Hepatocyte (in vitro differentiated cells): Measurements from ENCODE around the gene ZMIZ2. TPM values are rescaled to one million over a fixed set of nuclear protein-coding genes. Genes with fewer than 3 reads are reported as not detected.

Experiments
- DNase-seq: peaks from one replicate; pipeline ENCODE4 v3.0.0-alpha.2; 2016; ENCODE audit warnings: low spot score
- H2AFZ ChIP-seq: fragments of 200-600 bp; sonication (generic); 2 replicates; pipeline ENCODE4 v1.6.0; 2016; ENCODE audit warnings: antibody characterized with exemption, mild to moderate bottlenecking
- H3K27ac ChIP-seq: fragments of 200-600 bp; sonication (generic); 2 replicates; pipeline ENCODE4 v1.5.1; 2016; ENCODE audit warnings: mild to moderate bottlenecking
- H3K27me3 ChIP-seq: fragments of 200-600 bp; sonication (generic); 2 replicates; pipeline ENCODE4 v1.6.1; 2016
- H3K36me3 ChIP-seq: fragments of 200-600 bp; sonication (generic); replicated peaks from 2 replicates; pipeline ENCODE4 v1.5.1; 2016; ENCODE audit warnings: low read depth; ENCODE audit not compliant: insufficient read depth
- H3K4me1 ChIP-seq: fragments of 200-600 bp; sonication (generic); 2 replicates; pipeline ENCODE4 v1.5.1; 2016; ENCODE audit warnings: mild to moderate bottlenecking, moderate library complexity; ENCODE audit not compliant: insufficient read depth
- H3K4me2 ChIP-seq: fragments of 200-600 bp; sonication (generic); 2 replicates; pipeline ENCODE4 v1.6.0; 2016
- H3K4me3 ChIP-seq: fragments of 200-600 bp; sonication (generic); 2 replicates; pipeline ENCODE4 v1.5.1; 2016; ENCODE audit warnings: mild to moderate bottlenecking
- H3K79me2 ChIP-seq: fragments of 200-600 bp; sonication (generic); 2 replicates; pipeline ENCODE4 v1.6.0; 2017; ENCODE audit warnings: mild to moderate bottlenecking
- H3K9me2 ChIP-seq: fragments of 200-600 bp; sonication (generic); replicated peaks from 2 replicates; pipeline ENCODE4 v1.6.0; 2017; ENCODE audit warnings: mild to moderate bottlenecking; ENCODE audit not compliant: insufficient read depth
- H3K9me3 ChIP-seq: fragments of 200-600 bp; sonication (generic); 2 replicates; pipeline ENCODE4 v1.5.1; 2016; ENCODE audit warnings: low read depth, mild to moderate bottlenecking
- H4K20me1 ChIP-seq: fragments of 200-600 bp; sonication (generic); 2 replicates; pipeline ENCODE4 v1.6.0; 2016; ENCODE audit warnings: mild to moderate bottlenecking; ENCODE audit not compliant: insufficient read depth, poor library complexity, severe bottlenecking
- CTCF ChIP-seq: fragments of 200-600 bp; sonication (generic); IDR thresholded peaks from 2 replicates; pipeline ENCODE4 v1.5.1; 2016; ENCODE audit warnings: antibody characterized with exemption, mild to moderate bottlenecking; ENCODE audit not compliant: poor library complexity
- EZH2 ChIP-seq: fragments of 200-600 bp; sonication (generic); IDR thresholded peaks from 2 replicates; pipeline ENCODE4 v1.6.1; 2016; ENCODE audit warnings: antibody characterized with exemption, mild to moderate bottlenecking, borderline replicate concordance
- EZH2phosphoT487 ChIP-seq: fragments of 200-600 bp; sonication (generic); IDR thresholded peaks from one replicate; pipeline ENCODE4 v1.6.1; 2018; ENCODE audit warnings: antibody characterized with exemption, mild to moderate bottlenecking, low read depth, moderate library complexity; ENCODE audit not compliant: unreplicated experiment, severe bottlenecking
- WGBS: methylation state at CpG from one replicate; pipeline ENCODE4 v1.1.6; 2016; ENCODE audit warnings: low lambda C conversion rate; ENCODE audit errors: missing lambda C conversion rate; 5-methylcytosine and 5-hydroxymethylcytosine counted together
- polyA plus RNA-seq: library from polyadenylated mRNA; unstranded; fragments of >200 nt; fragmentation: Nextera tagmentation; extraction: Ambion mirVana; gene quantifications from 2 replicates; pipeline ENCODE4 v1.2.1, GENCODE V29; 2016
- total RNA-seq: library from RNA; depleted of rRNA; stranded (reverse); fragments of >200 nt; gene quantifications from 2 replicates; pipeline ENCODE4 v1.2.3, GENCODE V29; 2014

Gene ZMIZ2
- total and polyA plus RNA-seq, 2 experiments from 2014 or later = 10.5 to 37.0 TPM

GRCh38 chr7:44797329-44798258 is 48.9 kb downstream of the ZMIZ2 start:
- H3K9me3 ChIP-seq = no peaks in the 10 kb centered on the region
- H3K27me3 ChIP-seq = no peaks in the 10 kb centered on the region
- H3K79me2 ChIP-seq = peaks cover 51% of the 10 kb centered on the region
- H3K4me2 ChIP-seq = peak overlapping the region; percentile 92
- no peaks in the 10 kb centered on the region for H3K9me2 ChIP-seq
- DNase-seq = peak; percentile 93
- peak overlapping the region; percentile 94 for H3K4me3 ChIP-seq
- H3K36me3 ChIP-seq = no peaks in the 10 kb centered on the region
- WGBS = 2% methylated on average over 26 of the region's 26 CpGs
- H3K27ac ChIP-seq = peak overlapping the region; percentile 100
- peaks cover 13% of the 10 kb centered on the region for H3K4me1 ChIP-seq
- peaks cover 46% of the 10 kb centered on the region for H4K20me1 ChIP-seq
- TF ChIP-seq CTCF (peak; percentile 42), EZH2 (no peak)
- H2AFZ ChIP-seq = peak overlapping the region; percentile 86

GRCh38 chr7:44798649-44799305 is 50.1 kb downstream of the ZMIZ2 start:
- Histone ChIP-seq H2AFZ (no peak overlapping the region), H3K4me2 (peak overlapping the region; percentile 92), H4K20me1 (peaks cover 46% of the 10 kb centered on the region), H3K4me3 (peak overlapping the region; percentile 94), H3K9me3 (no peaks in the 10 kb centered on the region), H3K27ac (peak overlapping the region; percentile 100), H3K79me2 (peaks cover 51% of the 10 kb centered on the region), H3K9me2 (no peaks in the 10 kb centered on the region), H3K36me3 (no peaks in the 10 kb centered on the region), H3K27me3 (no peaks in the 10 kb centered on the region), H3K4me1 (peaks cover 13% of the 10 kb centered on the region)
- WGBS = 26% methylated on average over 2 of the region's 2 CpGs
- DNase-seq = no peak
- TF ChIP-seq EZH2phosphoT487 (no peak), EZH2 (no peak), CTCF (no peak)

GRCh38 chr7:44799939-44800338 is 51.3 kb downstream of the ZMIZ2 start:
- no peak overlapping the region for H3K4me3 ChIP-seq
- no peak for TF ChIP-seq CTCF
- no peak for TF ChIP-seq EZH2
- TF ChIP-seq EZH2phosphoT487 = no peak
- H3K4me2 ChIP-seq = peak overlapping the region; percentile 92
- no peak overlapping the region for H2AFZ ChIP-seq
- H3K27ac ChIP-seq = no peak overlapping the region
- H3K79me2 ChIP-seq = peaks cover 51% of the 10 kb centered on the region
- no peaks in the 10 kb centered on the region for H3K36me3 ChIP-seq
- no peaks in the 10 kb centered on the region for H3K27me3 ChIP-seq
- peaks cover 46% of the 10 kb centered on the region for H4K20me1 ChIP-seq
- 72% methylated on average over 4 of the region's 4 CpGs for WGBS
- no peaks in the 10 kb centered on the region for H3K9me2 ChIP-seq
- H3K9me3 ChIP-seq = no peaks in the 10 kb centered on the region
- no peak for DNase-seq
- H3K4me1 ChIP-seq = peaks cover 13% of the 10 kb centered on the region
